Fibroblast of skin of right quadriceps (primary cell): ENCODE data around the gene YWHAB.

ENCODE experiments used
- DNase-seq: peaks from one replicate; pipeline ENCODE4 v3.0.0-alpha.2; 2013

YWHAB gene

GRCh38 chr20:44916586-44916985 is 31.1 kb downstream of the YWHAB start:
- DNase-seq: no peak

DNA sequence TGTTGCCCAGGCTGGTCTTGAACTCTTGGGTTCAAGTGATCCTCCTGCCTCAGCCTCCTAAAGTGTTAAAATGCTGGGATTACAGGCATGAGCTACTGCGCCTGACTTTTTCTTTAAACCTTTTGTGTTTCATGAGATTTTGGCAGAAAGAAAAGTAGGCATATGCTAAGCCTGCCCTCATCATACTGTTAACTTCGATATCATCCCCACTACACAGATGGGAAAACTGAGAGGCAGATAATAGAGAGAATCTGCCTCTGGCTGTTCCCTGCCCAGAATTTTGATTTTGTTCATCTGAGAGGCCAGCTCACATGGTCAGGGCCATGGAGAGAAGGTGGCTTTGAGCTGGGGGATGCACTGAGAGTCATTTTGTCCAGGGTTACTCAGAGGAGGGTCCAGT is 31.9 kb downstream of the YWHAB start:
- DNase-seq: no peak

DNA sequence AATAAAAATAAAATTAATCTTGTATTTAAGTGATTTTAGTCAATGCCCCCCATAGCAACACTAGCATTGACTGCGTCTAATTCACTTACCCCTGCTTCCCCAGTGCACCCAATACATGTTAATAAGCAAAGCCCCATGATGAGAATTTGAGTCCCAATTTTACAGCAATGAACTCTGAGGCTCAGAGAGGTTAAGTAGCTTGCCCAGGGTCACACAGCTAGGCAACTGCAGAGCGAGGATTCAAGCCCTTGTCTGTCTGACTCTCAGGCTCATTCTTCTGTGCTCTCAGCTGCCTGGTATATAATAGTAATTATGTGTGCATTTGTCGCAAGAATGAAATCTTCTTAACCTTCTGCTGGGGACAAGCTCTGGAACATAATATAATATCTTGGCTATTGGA is 32.8 kb downstream of the YWHAB start:
- no peak for DNase-seq

DNA sequence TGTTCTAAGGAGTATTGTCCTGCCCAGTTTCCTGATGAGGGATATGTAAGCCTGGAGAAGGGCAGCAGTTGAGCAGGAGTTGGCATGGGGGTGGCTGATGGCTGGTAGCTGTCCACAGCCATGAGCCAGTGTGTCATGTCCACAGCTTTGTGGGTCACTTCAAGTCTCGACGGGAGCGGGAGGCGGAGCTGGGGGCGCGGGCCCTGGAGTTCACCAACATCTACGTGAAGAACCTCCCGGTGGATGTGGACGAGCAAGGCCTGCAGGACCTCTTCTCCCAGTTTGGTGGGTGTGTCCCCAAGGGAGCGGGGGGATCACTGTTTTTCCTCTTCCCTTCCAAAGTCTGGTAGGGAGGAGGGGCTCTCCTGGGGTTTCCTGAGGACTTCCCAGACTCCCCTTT is 33.3 kb downstream of the YWHAB start:
- DNase-seq: no peak

GRCh38 chr20:44921447-44921846 is 35.9 kb downstream of the YWHAB start:
- no peak for DNase-seq

GRCh38 chr20:44924541-44924940 is 39.0 kb downstream of the YWHAB start:
- DNase-seq: no peak

DNA sequence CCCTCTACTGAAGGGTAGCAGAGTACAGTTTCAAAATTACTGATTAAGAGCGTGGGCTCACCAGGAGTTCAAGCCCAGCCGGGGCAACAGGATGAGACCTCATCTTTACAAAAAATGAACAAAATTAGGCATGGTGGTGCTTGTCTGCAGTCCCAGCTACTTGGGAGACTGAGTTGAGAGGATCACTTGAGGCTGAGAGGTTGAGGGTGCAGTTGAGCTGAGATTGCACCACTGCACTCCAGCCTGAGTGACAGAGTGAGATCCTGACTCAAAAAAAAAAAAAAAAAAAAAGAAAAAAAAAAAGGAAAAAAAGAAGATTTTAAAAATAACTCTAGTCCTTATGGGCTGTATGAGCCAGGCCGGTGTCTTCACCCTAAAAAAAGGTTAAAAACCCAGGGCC is 43.1 kb downstream of the YWHAB start:
- DNase-seq: no peak

DNA sequence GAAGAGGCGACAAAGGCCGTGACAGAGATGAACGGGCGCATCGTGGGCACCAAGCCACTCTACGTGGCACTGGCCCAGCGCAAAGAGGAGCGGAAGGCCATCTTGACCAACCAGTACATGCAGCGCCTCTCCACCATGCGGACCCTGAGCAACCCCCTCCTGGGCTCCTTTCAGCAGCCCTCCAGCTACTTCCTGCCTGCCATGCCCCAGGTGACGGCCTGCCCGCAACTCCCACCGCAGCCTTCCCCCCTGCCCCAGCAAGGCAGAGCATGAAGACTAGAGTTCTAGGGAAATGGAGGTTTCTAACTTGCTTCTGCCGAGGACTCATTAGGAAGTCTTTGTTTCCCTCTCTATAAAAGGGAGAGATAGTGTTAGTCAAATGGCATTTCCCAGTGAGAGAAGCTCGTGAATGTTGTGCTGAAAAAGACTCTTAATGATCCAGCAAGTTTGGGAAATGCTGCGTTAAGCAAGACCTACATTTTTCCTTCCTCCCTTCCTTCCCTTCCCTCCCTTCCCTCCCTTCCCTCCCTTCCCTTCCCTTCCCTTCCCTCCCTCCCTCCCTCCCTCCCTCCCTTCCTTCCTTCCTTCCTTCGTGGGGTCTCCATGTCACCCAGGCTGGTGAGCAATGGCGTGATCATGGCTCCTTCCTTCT is 45.1 kb downstream of the YWHAB start:
- no peak for DNase-seq

GRCh38 chr20:44931911-44932310 is 46.4 kb downstream of the YWHAB start:
- DNase-seq: no peak

DNA sequence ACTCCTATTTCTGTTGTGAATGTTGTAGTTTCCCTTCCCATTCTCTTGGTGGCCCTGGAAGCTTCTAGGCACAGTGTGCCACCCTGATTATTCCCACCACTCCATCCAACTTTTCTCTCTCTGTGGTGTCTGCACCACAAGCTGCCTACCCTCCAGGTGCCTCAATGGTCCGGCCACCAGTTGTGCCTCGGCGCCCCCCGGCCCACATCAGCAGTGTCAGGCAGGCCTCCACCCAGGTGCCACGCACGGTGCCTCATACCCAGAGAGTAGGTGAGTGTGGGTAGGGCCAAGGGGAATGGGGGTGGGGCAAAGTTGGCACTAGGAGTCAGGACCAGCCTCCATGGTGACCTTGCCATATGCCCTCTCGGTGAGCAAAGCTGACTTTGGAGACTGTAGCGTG is 47.4 kb downstream of the YWHAB start:
- no peak for DNase-seq

- no peak for DNase-seq
Observed at GRCh38 chr20:44936510-44936909, 51.0 kb downstream of the YWHAB start.

GRCh38 chr20:44938637-44939036 is 53.1 kb downstream of the YWHAB start:
- no peak for DNase-seq

GRCh38 chr20:44941120-44941691 is 55.7 kb downstream of the YWHAB start:
- no peak for DNase-seq

DNA sequence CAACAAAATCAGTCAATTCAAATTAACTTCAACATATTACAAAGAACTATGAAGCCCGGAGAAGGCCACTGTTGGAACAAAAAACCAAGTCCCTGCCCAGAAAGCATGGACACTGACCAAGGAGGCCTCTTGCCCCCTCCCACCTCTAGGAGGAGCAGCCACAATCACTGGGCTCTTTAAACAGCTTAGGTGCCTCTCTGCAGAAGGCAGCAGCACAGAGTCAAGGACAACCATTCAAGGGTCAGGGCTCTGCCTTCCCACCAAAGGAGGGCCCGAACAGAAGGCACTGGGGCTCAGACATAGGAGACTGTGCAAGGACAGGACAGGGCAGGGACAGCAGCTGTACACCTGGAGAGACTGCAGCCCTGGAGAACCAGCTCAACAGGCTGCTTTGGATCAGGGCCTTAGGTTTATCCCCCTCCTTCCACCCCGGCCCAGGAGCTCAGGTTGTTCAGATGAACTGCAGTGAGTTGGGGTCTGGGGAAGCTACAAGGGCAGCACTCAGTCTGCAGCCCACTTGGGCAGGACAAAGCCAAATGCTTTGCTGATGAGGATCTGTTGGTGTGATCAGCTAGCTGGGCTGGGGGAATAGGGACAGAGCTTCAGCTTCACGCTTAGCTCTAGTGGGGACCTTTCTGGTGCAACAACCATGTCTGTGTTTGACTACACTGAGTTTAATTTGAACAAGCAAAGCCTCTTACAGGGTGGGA is 56.9 kb downstream of the YWHAB start:
- no peak for DNase-seq

DNA sequence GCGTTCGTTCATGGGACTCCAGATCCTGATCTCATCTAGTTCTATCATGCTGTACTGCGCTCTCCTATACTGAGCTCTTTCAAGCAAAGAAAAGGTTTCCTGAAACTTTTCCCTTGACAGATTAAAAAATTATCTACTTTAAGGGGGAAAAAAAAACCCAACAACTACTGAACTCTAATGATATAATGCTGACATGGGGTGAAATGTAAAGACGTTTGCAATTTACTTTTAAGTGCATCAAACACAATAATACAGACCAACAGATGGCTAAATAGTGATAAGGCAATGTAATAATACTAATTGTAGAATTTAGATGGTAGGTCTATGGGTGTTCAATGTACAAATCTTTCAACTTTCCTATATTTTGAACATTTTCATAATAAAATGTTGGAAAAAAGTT is 58.3 kb downstream of the YWHAB start:
- DNase-seq: no peak

DNA sequence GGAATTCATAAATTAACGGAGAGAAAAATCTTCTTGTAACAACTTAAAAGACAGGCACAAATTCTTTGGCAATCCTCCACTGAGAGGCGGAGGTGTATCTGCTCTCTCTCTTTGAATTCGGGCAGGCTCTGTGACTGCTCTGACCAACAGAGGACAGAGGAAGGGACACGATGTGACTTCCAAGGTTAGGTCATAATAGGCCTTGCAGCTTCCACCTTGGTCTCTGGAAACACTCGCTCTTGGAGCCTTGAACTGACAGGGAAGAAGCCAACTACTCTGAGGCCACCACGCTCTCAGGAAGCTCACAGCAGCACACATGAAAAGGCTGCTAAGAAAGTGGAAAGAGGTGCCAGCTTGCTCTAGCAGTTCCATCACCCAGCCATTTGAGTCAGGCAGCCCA is 59.8 kb downstream of the YWHAB start:
- no peak for DNase-seq

- no peak for DNase-seq
Observed at GRCh38 chr20:44946271-44946852, 60.9 kb downstream of the YWHAB start.

DNA sequence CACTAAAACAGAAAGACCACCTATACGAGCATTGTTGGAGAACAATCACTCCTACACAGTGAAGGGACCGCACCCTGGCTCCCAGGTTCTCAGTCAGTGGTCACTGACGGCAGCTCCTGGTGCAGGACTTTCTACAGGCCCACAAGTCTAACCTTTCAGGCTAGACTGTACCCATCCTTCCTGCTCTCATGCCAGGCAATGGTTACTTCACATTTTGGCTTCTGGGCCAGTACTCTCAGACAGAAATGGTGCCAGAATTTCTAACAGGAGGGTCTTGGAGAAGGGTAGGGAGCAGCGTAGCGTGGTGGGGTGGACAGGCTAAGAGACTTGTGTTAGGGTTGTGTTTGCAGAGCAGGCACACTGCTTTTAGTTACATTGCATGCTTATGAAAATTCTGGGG is 62.6 kb downstream of the YWHAB start:
- DNase-seq: no peak

GRCh38 chr20:44948513-44948912 is 63.0 kb downstream of the YWHAB start:
- no peak for DNase-seq

DNA sequence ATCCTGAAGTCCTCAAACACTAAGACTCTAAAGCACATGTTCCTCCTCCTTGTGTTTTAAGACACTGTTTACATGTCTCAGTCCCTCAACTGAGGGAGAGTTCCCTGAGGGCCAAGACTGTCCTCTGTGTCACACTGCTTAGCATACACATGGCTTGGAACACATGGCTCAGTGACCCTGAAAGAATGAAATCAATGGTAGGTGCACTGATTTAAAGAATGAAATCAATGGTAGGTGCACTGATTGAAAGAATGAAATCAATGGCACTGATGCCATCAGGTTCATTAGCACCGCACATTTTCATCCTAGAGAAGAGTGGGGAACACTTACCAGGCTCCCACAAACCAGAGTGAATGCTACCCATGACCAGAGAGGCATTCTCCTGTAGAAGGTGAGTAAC is 64.9 kb downstream of the YWHAB start:
- DNase-seq: no peak

- no peak for DNase-seq
Observed at GRCh38 chr20:44952731-44953130, 67.2 kb downstream of the YWHAB start.

GRCh38 chr20:44954211-44954610 is 68.7 kb downstream of the YWHAB start:
- DNase-seq: no peak

DNA sequence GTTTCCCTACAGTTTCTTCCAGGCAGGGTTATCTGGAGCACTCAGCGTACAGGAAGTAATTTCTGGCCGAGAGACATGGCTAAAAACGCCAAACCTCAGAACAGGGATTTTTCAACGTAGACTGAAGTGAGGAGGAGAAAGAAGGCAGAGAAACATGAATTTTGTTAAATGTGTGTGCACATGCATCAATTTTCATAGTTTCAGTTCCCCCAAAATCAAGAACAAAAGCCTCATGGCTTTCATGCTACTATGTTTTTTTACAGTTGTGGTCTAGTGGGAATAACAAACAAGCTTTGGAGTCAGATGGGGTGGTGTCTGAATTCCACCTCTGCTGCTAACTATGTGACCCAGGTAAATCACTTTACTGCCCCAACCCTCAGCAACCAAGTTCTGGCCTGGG is 69.8 kb downstream of the YWHAB start:
- DNase-seq: no peak

DNA sequence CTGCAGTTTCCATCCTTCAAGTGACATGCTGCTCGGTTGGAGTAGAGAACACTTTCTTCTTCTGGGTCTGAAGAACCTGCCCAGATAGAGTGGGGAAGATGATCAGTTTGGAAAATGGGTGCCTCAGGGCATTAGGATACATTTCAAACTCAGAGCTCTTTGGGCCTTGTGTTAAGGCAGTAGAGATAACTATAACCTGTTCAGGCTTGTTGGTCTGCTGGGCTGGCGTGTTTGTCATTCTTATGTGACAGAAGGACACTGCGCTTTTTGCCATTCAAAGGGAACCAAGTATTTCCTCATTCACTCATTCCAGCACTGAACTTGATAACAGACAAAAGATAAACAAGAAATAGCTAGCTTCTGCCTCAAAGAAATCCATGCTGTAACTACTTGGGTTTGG is 70.9 kb downstream of the YWHAB start:
- no peak for DNase-seq
